Measurements from ENCODE around the gene TULP4. TPM values are rescaled to one million over a fixed set of nuclear protein-coding genes. Genes with fewer than 3 reads are reported as not detected.

TULP4 gene
- total RNA-seq, 1 donor from 2014 or later, result 117 TPM

DNA sequence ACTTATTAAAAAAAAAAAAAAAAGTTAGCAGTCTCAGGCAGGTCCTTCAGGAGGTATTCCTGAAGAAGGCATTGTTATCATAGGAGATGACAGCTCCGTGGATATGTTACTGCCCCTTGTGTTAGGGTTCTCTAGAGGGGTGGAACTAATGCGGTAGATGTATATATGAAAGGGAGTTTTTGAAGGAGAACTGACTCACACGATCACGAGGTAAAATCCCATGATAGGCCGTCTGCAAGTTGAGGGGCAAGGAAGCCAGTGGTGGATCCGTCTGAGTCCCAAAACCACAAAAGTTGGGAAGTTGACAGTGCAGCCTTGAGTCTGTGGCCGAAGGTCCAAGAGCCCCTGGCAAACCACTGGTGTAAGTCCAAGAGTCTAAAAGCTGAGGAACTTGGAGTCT, 103.4 kb downstream of the TULP4 start:
- H3K4me3 Mint-ChIP-seq (ENCODE audit: unreplicated experiment), result no peak overlapping the region
- TF ChIP-seq, protein P1, sequence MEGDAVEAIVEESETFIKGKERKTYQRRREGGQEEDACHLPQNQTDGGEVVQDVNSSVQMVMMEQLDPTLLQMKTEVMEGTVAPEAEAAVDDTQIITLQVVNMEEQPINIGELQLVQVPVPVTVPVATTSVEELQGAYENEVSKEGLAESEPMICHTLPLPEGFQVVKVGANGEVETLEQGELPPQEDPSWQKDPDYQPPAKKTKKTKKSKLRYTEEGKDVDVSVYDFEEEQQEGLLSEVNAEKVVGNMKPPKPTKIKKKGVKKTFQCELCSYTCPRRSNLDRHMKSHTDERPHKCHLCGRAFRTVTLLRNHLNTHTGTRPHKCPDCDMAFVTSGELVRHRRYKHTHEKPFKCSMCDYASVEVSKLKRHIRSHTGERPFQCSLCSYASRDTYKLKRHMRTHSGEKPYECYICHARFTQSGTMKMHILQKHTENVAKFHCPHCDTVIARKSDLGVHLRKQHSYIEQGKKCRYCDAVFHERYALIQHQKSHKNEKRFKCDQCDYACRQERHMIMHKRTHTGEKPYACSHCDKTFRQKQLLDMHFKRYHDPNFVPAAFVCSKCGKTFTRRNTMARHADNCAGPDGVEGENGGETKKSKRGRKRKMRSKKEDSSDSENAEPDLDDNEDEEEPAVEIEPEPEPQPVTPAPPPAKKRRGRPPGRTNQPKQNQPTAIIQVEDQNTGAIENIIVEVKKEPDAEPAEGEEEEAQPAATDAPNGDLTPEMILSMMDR (IDR thresholded peaks at IDR 0.05; ENCODE audit: unreplicated experiment), result no peak
- H3K36me3 Mint-ChIP-seq (ENCODE audit: low read depth, unreplicated experiment), result peaks cover 19% of the 10 kb centered on the region
- H3K27ac Mint-ChIP-seq (ENCODE audit: unreplicated experiment), result no peak overlapping the region
- DNase-seq (ENCODE audit: low spot score), result no peak
- peaks cover 3% of the 10 kb centered on the region for H3K27me3 Mint-ChIP-seq (ENCODE audit: unreplicated experiment)
- H3K4me1 Mint-ChIP-seq (ENCODE audit: unreplicated experiment), result peaks cover 11% of the 10 kb centered on the region
- no peaks in the 10 kb centered on the region for H3K9me3 Mint-ChIP-seq (ENCODE audit: unreplicated experiment)

DNA sequence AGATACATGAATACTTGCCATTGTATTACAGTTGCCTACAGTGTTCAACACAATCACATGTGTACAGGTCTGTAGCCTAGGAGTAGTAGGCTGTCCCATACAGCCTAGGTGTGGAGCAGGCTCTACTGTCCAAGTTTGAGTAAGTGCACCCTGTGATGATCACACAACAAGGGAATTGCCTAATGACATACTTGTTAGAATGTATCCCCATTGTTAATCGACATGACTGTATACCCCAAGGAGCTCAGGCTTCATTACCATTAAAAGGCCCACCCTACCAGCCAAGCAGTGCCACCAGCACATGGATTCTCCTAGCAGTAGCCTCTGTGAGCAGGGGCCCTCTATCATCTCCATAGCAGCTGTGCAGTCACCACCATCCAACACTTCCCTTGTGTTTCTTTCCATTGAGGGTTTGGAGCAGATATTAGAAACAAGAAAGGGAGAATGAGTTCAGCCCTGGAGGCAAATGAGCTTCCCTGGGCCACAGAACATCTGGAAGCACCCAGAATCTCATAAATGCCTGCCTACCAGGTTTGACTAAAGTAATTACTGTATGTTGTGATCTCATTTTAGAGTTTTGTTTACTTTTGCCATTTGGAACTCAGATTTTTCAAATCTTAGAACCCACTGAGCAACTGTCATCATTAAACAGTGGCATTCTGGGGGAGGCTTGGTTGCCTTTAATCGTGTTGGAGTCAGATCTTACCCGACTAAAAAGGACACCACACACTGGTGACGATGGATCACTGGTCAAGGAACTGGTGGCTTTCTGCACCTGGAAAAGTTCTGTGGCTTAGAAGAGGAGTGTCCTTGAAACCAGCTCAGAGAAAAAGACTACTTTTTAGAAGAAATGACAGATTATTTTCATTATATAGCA, 104.9 kb downstream of the TULP4 start:
- no peak for DNase-seq (ENCODE audit: low spot score)
- Mint-ChIP-seq H3K4me1 (ENCODE audit: unreplicated experiment) (peaks cover 8% of the 10 kb centered on the region), H3K27ac (ENCODE audit: unreplicated experiment) (no peak overlapping the region), H3K4me3 (ENCODE audit: unreplicated experiment) (no peak overlapping the region), H3K36me3 (ENCODE audit: low read depth, unreplicated experiment) (peaks cover 21% of the 10 kb centered on the region), H3K27me3 (ENCODE audit: unreplicated experiment) (peaks cover 3% of the 10 kb centered on the region), H3K9me3 (ENCODE audit: unreplicated experiment) (no peaks in the 10 kb centered on the region)
- TF ChIP-seq, protein P1 (IDR thresholded peaks at IDR 0.05; ENCODE audit: unreplicated experiment), result no peak

DNA sequence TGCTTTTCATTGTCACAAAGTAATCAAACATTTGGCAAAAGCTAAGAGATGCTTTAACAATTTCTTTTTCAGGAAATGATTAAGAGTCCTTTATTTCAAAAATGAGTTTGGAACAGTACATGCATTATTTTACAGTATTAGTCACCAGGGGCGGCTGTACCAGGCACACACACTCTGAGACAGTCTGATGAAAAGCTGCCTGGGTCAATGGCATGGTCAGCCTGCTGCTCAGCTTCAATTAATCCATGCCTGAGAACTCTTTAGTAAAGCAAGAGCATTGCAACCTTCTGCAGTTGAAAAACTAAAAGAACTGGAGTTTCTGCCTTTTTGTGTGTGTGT, 105.5 kb downstream of the TULP4 start:
- Mint-ChIP-seq H3K27ac (ENCODE audit: unreplicated experiment) (no peak overlapping the region), H3K9me3 (ENCODE audit: unreplicated experiment) (no peaks in the 10 kb centered on the region), H3K27me3 (ENCODE audit: unreplicated experiment) (peaks cover 3% of the 10 kb centered on the region), H3K36me3 (ENCODE audit: low read depth, unreplicated experiment) (peaks cover 24% of the 10 kb centered on the region), H3K4me3 (ENCODE audit: unreplicated experiment) (no peak overlapping the region), H3K4me1 (ENCODE audit: unreplicated experiment) (peaks cover 7% of the 10 kb centered on the region)
- TF ChIP-seq, protein P1 (IDR thresholded peaks at IDR 0.05; ENCODE audit: unreplicated experiment), result no peak
- no peak for DNase-seq (ENCODE audit: low spot score)

DNA sequence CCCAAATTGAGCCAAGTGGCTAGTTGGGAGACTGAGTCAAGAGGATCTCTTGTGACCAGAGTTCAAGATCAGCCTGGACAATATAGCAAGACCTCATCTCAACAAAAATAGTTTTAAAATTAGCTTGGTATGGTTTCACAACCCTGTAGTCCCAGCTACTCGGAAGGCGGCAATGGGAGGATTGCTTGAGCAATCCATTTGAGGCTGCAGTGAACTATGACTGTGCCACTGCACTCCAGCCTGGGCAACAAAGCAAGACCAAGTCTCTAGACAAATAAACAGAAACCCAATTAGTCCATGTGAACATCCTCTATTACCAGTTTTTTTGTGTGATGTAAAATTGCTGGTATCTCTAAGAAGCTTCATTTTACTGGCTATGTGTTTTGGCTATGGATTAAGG, 106.2 kb downstream of the TULP4 start:
- Mint-ChIP-seq H3K27ac (ENCODE audit: unreplicated experiment) (no peak overlapping the region), H3K4me3 (ENCODE audit: unreplicated experiment) (no peak overlapping the region), H3K36me3 (ENCODE audit: low read depth, unreplicated experiment) (peaks cover 17% of the 10 kb centered on the region), H3K9me3 (ENCODE audit: unreplicated experiment) (no peaks in the 10 kb centered on the region), H3K27me3 (ENCODE audit: unreplicated experiment) (peaks cover 3% of the 10 kb centered on the region), H3K4me1 (ENCODE audit: unreplicated experiment) (peaks cover 2% of the 10 kb centered on the region)
- no peak for DNase-seq (ENCODE audit: low spot score)
- TF ChIP-seq, protein P1 (IDR thresholded peaks at IDR 0.05; ENCODE audit: unreplicated experiment), result no peak

DNA sequence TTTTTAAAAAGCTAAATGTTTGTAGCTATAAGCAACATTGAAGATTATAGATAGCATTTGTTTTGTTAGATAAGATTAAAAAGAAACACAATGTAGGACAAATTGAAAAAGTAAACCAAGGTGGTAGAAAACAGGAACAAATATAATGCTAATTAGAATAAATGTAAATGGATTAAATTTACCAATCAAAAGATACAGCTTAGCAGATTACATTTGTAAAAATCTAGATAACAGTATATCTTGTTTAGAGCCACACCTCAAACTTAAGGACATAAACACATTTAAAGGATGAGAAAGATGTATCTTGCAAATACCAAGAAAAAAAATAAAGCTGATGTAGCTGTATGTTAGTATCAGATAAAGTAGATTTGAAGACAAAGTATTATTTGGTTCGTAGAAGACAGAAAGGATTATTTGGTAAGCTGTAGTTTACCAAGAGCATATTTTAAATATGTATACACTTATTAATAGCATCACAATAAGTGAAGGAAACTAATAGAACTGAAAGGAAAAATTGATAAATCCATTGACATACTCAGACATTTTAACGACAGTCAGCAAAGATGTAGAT, 107.2 kb downstream of the TULP4 start:
- peaks cover 3% of the 10 kb centered on the region for H3K27me3 Mint-ChIP-seq (ENCODE audit: unreplicated experiment)
- H3K4me3 Mint-ChIP-seq (ENCODE audit: unreplicated experiment), result no peak overlapping the region
- no peaks in the 10 kb centered on the region for H3K9me3 Mint-ChIP-seq (ENCODE audit: unreplicated experiment)
- TF ChIP-seq, protein P1 (IDR thresholded peaks at IDR 0.05; ENCODE audit: unreplicated experiment), result no peak
- peaks cover 14% of the 10 kb centered on the region for H3K36me3 Mint-ChIP-seq (ENCODE audit: low read depth, unreplicated experiment)
- no peak overlapping the region for H3K27ac Mint-ChIP-seq (ENCODE audit: unreplicated experiment)
- no peaks in the 10 kb centered on the region for H3K4me1 Mint-ChIP-seq (ENCODE audit: unreplicated experiment)
- DNase-seq (ENCODE audit: low spot score), result no peak
